IMR-90 (cell line): ENCODE data around the gene FNTB. TPM values are rescaled to one million over a fixed set of nuclear protein-coding genes. Genes with fewer than 3 reads are reported as not detected.

Experiments
- ATAC-seq: fragments of 200-7000 bp; cut with Tn5 transposase; 2 replicates; pipeline ENCODE4 v1.9.1; 2020; ENCODE audit warnings: low read depth, mild to moderate bottlenecking, moderate library complexity
- BruUV-seq: library from RNA; stranded (reverse); fragments of 400-500 nt; replicated peaks from 2 replicates; lab custom pipeline; 2021; lab: Mats Ljungman, UMichigan
- CTCF ChIA-PET: fragments of 300-600 bp; formaldehyde crosslinking; extraction: SDS; loops from one replicate; lab custom pipeline; 2021; ENCODE audit warnings: antibody characterized with exemption; lab: Yijun Ruan, JAX
- POLR2A ChIA-PET: fragments of 300-600 bp; sonication (Branson Sonifier 250); formaldehyde crosslinking; loops from one replicate; lab custom pipeline; 2022; ENCODE audit warnings: antibody characterized with exemption; ENCODE audit not compliant: unreplicated experiment; lab: Charles Lee
- DNase-seq: peaks from one replicate; pipeline ENCODE4 v3.0.0; 2013
- H2AFZ ChIP-seq: replicated peaks from 2 replicates; pipeline ENCODE3; 2013; ENCODE audit warnings: low read length, mild to moderate bottlenecking; ENCODE audit not compliant: poor library complexity
- H2AK5ac ChIP-seq: 2 replicates; pipeline ENCODE4 v1.6.1; 2013; ENCODE audit warnings: low read depth, low read length, inconsistent platforms
- H2AK9ac ChIP-seq: replicated peaks from 2 replicates; pipeline ENCODE3; 2013; ENCODE audit warnings: mild to moderate bottlenecking, low read depth, low read length, moderate library complexity; ENCODE audit not compliant: poor library complexity
- H2BK120ac ChIP-seq: 2 replicates; pipeline ENCODE4 v1.6.1; 2013; ENCODE audit warnings: low read depth, low read length, inconsistent platforms
- H2BK15ac ChIP-seq: 3 replicates; pipeline ENCODE4 v1.6.1; 2013; ENCODE audit warnings: low read depth, low read length, inconsistent platforms
- H2BK20ac ChIP-seq: 2 replicates; pipeline ENCODE4 v1.6.1; 2013; ENCODE audit warnings: low read depth, mild to moderate bottlenecking, inconsistent platforms, low read length, moderate library complexity
- H2BK5ac ChIP-seq: 2 replicates; pipeline ENCODE4 v1.6.1; 2013; ENCODE audit warnings: mild to moderate bottlenecking, low read depth, low read length, inconsistent platforms; ENCODE audit not compliant: poor library complexity, severe bottlenecking
- H3K14ac ChIP-seq: replicated peaks from 2 replicates; pipeline ENCODE4 v1.6.1; 2013; ENCODE audit warnings: low read depth, low read length, inconsistent platforms
- H3K18ac ChIP-seq: 2 replicates; pipeline ENCODE4 v1.6.1; 2013; ENCODE audit warnings: low read depth, low read length, control low read depth
- H3K23ac ChIP-seq: 2 replicates; pipeline ENCODE4 v1.6.1; 2013; ENCODE audit warnings: low read depth, low read length, inconsistent platforms
- H3K27ac ChIP-seq: 2 replicates; pipeline ENCODE4 v1.5.1; 2013; ENCODE audit warnings: mild to moderate bottlenecking, control low read depth, low read length; ENCODE audit not compliant: insufficient read depth
- H3K27me3 ChIP-seq: 2 replicates; pipeline ENCODE4 v1.6.1; 2013; ENCODE audit warnings: low read length; ENCODE audit not compliant: control insufficient read depth, insufficient read depth
- H3K36me3 ChIP-seq: 2 replicates; pipeline ENCODE4 v1.6.1; 2013; ENCODE audit warnings: low read length, mixed read lengths; ENCODE audit not compliant: control insufficient read depth, insufficient read depth
- H3K4ac ChIP-seq: 2 replicates; pipeline ENCODE4 v1.6.1; 2013; ENCODE audit warnings: low read depth, low read length, inconsistent platforms
- H3K4me1 ChIP-seq: 2 replicates; pipeline ENCODE4 v1.6.1; 2013; ENCODE audit warnings: low read length, mixed read lengths; ENCODE audit not compliant: control insufficient read depth, insufficient read depth
- H3K4me2 ChIP-seq: 2 replicates; pipeline ENCODE4 v1.6.1; 2013; ENCODE audit warnings: low read depth, mild to moderate bottlenecking, control low read depth, low read length, moderate library complexity
- H3K4me3 ChIP-seq: 2 replicates; pipeline ENCODE4 v1.5.1; 2013; ENCODE audit warnings: low read depth, mild to moderate bottlenecking, control low read depth, low read length, moderate library complexity; ENCODE audit not compliant: insufficient read depth
- H3K56ac ChIP-seq: 2 replicates; pipeline ENCODE4 v1.6.1; 2013; ENCODE audit warnings: low read length, inconsistent platforms; ENCODE audit not compliant: insufficient read depth; ENCODE audit errors: extremely low read depth
- H3K79me1 ChIP-seq, 2 experiments: 2 replicates each; pipeline ENCODE4 v1.6.1; 2013; ENCODE audit warnings: low read length in 2 of 2, inconsistent platforms in 1 of 2, low read depth in 1 of 2
- H3K9ac ChIP-seq: 2 replicates; pipeline ENCODE4 v1.6.1; 2013; ENCODE audit warnings: low read depth, low read length, control low read depth
- H3K9me1 ChIP-seq: 2 replicates; pipeline ENCODE4 v1.6.1; 2013; ENCODE audit warnings: low read length, inconsistent platforms; ENCODE audit not compliant: insufficient read depth
- H3K9me3 ChIP-seq: 2 replicates; pipeline ENCODE4 v1.6.1; 2013; ENCODE audit warnings: low read length; ENCODE audit not compliant: control insufficient read depth, insufficient read depth
- H4K20me1 ChIP-seq: 2 replicates; pipeline ENCODE4 v1.6.1; 2013; ENCODE audit warnings: low read length, inconsistent platforms; ENCODE audit not compliant: insufficient read depth
- H4K5ac ChIP-seq: 2 replicates; pipeline ENCODE4 v1.6.1; 2013; ENCODE audit warnings: mild to moderate bottlenecking, low read depth, low read length, control low read depth
- H4K8ac ChIP-seq, 2 experiments: 2 replicates each; pipeline ENCODE4 v1.6.1; 2013; ENCODE audit warnings: low read depth in 2 of 2, low read length in 2 of 2, control low read depth in 1 of 2, inconsistent platforms in 1 of 2
- H4K91ac ChIP-seq: 2 replicates; pipeline ENCODE4 v1.6.1; 2013; ENCODE audit warnings: low read depth, low read length, inconsistent platforms; ENCODE audit not compliant: insufficient read depth
- MXI1 ChIP-seq: IDR thresholded peaks from 2 replicates; pipeline ENCODE4 v1.6.1; 2012; ENCODE audit warnings: low read depth, mild to moderate bottlenecking, low read length, moderate library complexity, borderline replicate concordance
- POLR2A ChIP-seq: IDR thresholded peaks from 2 replicates; pipeline ENCODE4 v1.6.1; 2012; ENCODE audit warnings: mild to moderate bottlenecking, low read depth, low read length
- RCOR1 ChIP-seq: IDR thresholded peaks from 2 replicates; pipeline ENCODE4 v1.6.1; 2012; ENCODE audit warnings: mild to moderate bottlenecking, low read length, improper control_type of control experiment; ENCODE audit not compliant: insufficient replicate concordance
- SMC3 ChIP-seq: fragments of 150-350 bp; IDR thresholded peaks from 2 replicates; pipeline ENCODE4 v1.6.1; 2016; ENCODE audit warnings: low read depth, mild to moderate bottlenecking, antibody characterized with exemption, low read length, moderate library complexity
- WGBS, 2 experiments: methylation state at CpG; one replicate each; pipeline versions ENCODE4 v1.1.5 to v1.1.7; 2013; ENCODE audit warnings: missing lambda C conversion rate in 2 of 2; ENCODE audit not compliant: insufficient read length in 1 of 2; ENCODE audit errors: extremely low coverage in 2 of 2; 5-methylcytosine and 5-hydroxymethylcytosine counted together
- dilution Hi-C: fragments of 300-500 bp; cut with HindIII; formaldehyde crosslinking; loops from one replicate; pipeline ENCODE4 v1.14.3; 2018; ENCODE audit warnings: low sequenced_read_pairs; ENCODE audit not compliant: unreplicated experiment
- in situ Hi-C: fragments of 300-500 bp; cut with MboI; formaldehyde crosslinking; loops from 3 replicates; pipeline ENCODE4 v1.14.3; 2019; ENCODE audit warnings: low sequenced_read_pairs, inconsistent platforms, mixed read lengths
- intact Hi-C: fragments of 100-400 bp; cut with micrococcal nuclease; formaldehyde crosslinking; loops from 2 replicates; pipeline ENCODE4 v1.10.0; 2022
- polyA plus RNA-seq, 3 experiments: library from polyadenylated mRNA; depleted of rRNA; stranded (reverse); fragments of >200 nt; gene quantifications; 2 replicates each; pipeline ENCODE4 v1.2.3, GENCODE V29; 2012; ENCODE audit warnings: low replicate concordance in 1 of 3
- total RNA-seq: library from RNA; depleted of rRNA; stranded (reverse); fragments of >200 nt; gene quantifications from 2 replicates; pipeline ENCODE4 v1.2.3, GENCODE V29; 2012

The FNTB gene
- total and polyA plus RNA-seq, 2 of the 4 experiments (the other 2 are of a cell fraction) = 9.9 to 18.5 TPM

GRCh38 chr14:65107200-65107599, 120.5 kb downstream of the FNTB start:
- peaks cover 4% of the 10 kb centered on the region; the same call in 1 of the 2 replicates for H3K9me1 ChIP-seq
- H3K27me3 ChIP-seq = peaks cover 13% of the 10 kb centered on the region
- peaks cover 0 to 1% of the 10 kb centered on the region in 2 experiments; a peak in 1 of 4 replicates for H3K79me1 ChIP-seq
- DNase-seq (no peak), ATAC-seq (no peak)
- H4K20me1 ChIP-seq = no peaks in the 10 kb centered on the region
- H3K56ac ChIP-seq = no peak overlapping the region
- H3K23ac ChIP-seq = no peak overlapping the region
- H4K8ac ChIP-seq = no peak overlapping the region
- no peak overlapping the region for H3K9ac ChIP-seq
- in situ Hi-C loops (no loop called here), dilution Hi-C loops (no loop called here), intact Hi-C loops (no loop called here)
- H2BK15ac ChIP-seq = no peak overlapping the region
- H3K18ac ChIP-seq = no peak overlapping the region
- H3K4me2 ChIP-seq = no peak overlapping the region
- H2AK5ac ChIP-seq = no peak overlapping the region
- H2BK5ac ChIP-seq = no peak overlapping the region
- no TSS peak for BruUV-seq
- no peak overlapping the region for H3K27ac ChIP-seq
- TF ChIP-seq POLR2A (no peak), MXI1 (no peak), SMC3 (no peak), RCOR1 (no peak)
- H3K4ac ChIP-seq = no peak overlapping the region
- H3K4me3 ChIP-seq = no peak overlapping the region
- H2AK9ac ChIP-seq = no peak overlapping the region
- H3K4me1 ChIP-seq = no peaks in the 10 kb centered on the region
- H4K91ac ChIP-seq = no peak overlapping the region
- no peak overlapping the region for H2BK120ac ChIP-seq
- no peak overlapping the region for H4K5ac ChIP-seq
- no CpG with 5 or more reads among the region's 1 CpG for WGBS, 2 experiments
- H2BK20ac ChIP-seq = no peak overlapping the region
- no peaks in the 10 kb centered on the region for H3K36me3 ChIP-seq
- no peak overlapping the region for H2AFZ ChIP-seq
- ChIA-PET CTCF (interaction anchor here (0.6 kb wide), 1 partner anchor 1162 kb away, joined by 3 read pairs; no protein-coding TSS in a partner anchor), POLR2A (interaction anchor here (0.6 to 0.7 kb wide), 2 partner anchors 179 to 1400 kb away, joined by 6 to 30 read pairs; no protein-coding TSS in a partner anchor)
- no peaks in the 10 kb centered on the region for H3K9me3 ChIP-seq
- no peak overlapping the region for H3K14ac ChIP-seq
